ENCODE measurements around the gene NPBWR2.
"Not testable (repeated sequence)": the region's sequence is repeated elsewhere in the genome, so short reads cannot be mapped to it uniquely, and the experiment has no call there.

The NPBWR2 gene

GRCh38 chr20:64121586-64121985 is 14.2 kb upstream of the NPBWR2 start:
- no peaks in the 10 kb centered on the region for H3K9me3 ChIP-seq
- no peaks in the 10 kb centered on the region for H3K36me3 ChIP-seq
- TF ChIP-seq, protein P1, sequence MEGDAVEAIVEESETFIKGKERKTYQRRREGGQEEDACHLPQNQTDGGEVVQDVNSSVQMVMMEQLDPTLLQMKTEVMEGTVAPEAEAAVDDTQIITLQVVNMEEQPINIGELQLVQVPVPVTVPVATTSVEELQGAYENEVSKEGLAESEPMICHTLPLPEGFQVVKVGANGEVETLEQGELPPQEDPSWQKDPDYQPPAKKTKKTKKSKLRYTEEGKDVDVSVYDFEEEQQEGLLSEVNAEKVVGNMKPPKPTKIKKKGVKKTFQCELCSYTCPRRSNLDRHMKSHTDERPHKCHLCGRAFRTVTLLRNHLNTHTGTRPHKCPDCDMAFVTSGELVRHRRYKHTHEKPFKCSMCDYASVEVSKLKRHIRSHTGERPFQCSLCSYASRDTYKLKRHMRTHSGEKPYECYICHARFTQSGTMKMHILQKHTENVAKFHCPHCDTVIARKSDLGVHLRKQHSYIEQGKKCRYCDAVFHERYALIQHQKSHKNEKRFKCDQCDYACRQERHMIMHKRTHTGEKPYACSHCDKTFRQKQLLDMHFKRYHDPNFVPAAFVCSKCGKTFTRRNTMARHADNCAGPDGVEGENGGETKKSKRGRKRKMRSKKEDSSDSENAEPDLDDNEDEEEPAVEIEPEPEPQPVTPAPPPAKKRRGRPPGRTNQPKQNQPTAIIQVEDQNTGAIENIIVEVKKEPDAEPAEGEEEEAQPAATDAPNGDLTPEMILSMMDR (IDR thresholded peaks at IDR 0.05; ENCODE audit: low read depth, low read length): no peak
- peaks cover 11% of the 10 kb centered on the region for H3K4me1 ChIP-seq
- H3K4me3 ChIP-seq (ENCODE audit: low read depth, low read length): no peak overlapping the region
- no peak for DNase-seq
- no peaks in the 10 kb centered on the region for H3K27me3 ChIP-seq

- Histone ChIP-seq H3K36me3 (no peaks in the 10 kb centered on the region), H3K4me3 (ENCODE audit: low read depth, low read length) (peak overlapping the region; percentile 25), H3K9me3 (no peaks in the 10 kb centered on the region), H3K4me1 (peaks cover 11% of the 10 kb centered on the region), H3K27me3 (no peaks in the 10 kb centered on the region)
- TF ChIP-seq, protein P1 (IDR thresholded peaks at IDR 0.05; ENCODE audit: low read depth, low read length): no peak
- no peak for DNase-seq
These were observed 12.4 kb upstream of the NPBWR2 start for GRCh38 chr20:64119681-64120341.

DNA sequence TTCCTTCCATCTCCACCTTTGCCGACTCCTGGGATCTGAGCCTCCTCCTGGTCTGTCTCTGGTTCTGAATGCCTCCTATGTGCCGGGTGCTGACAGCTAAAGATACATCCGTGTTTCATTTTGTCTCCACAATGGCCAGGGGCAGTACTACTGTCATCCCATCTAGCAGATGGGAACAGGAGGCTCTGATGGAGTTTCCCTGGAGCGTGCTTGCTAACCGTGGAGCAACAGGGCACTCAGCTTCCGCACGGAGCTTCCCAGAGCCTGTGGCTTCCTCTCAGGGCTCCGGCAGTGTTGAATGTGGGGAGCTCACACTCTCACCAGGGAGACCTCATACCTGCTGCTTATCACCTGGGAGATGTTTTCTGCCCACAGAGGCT is 11.9 kb upstream of the NPBWR2 start:
- Histone ChIP-seq H3K27me3 (no peaks in the 10 kb centered on the region), H3K4me3 (ENCODE audit: low read depth, low read length) (no peak overlapping the region), H3K4me1 (peaks cover 12% of the 10 kb centered on the region), H3K9me3 (no peaks in the 10 kb centered on the region), H3K36me3 (no peaks in the 10 kb centered on the region)
- TF ChIP-seq, protein P1 (IDR thresholded peaks at IDR 0.05; ENCODE audit: low read depth, low read length): no peak
- no peak for DNase-seq

DNA sequence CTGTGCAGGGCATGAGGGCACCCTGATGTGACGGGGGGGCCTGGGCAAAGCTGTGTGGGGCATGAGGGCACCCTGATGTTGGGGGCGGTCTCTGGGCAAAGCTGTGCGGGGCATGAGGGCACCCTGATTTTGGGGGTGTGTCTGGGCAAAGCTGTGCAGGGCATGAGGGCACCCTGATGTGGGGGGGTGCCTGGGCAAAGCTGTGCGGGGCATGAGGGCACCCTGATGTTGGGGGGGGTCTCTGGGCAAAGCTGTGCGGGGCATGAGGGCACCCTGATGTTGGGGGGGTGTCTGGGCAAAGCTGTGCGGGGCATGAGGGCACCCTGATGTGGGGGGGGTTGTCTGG is 10.0 kb upstream of the NPBWR2 start:
- H3K27me3 ChIP-seq: not testable (repeated sequence)

GRCh38 chr20:64116541-64117431 is 9.4 kb upstream of the NPBWR2 start:
- Histone ChIP-seq H3K4me1 (peaks cover 35% of the 10 kb centered on the region), H3K27me3 (no peaks in the 10 kb centered on the region), H3K36me3 (no peaks in the 10 kb centered on the region), H3K9me3 (no peaks in the 10 kb centered on the region), H3K4me3 (ENCODE audit: low read depth, low read length) (no peak overlapping the region)
- TF ChIP-seq, protein P1 (IDR thresholded peaks at IDR 0.05; ENCODE audit: low read depth, low read length): no peak
- DNase-seq: no peak

More for the DNA sequence above, 10.0 kb upstream of the NPBWR2 start:
- not testable (repeated sequence) for H3K9me3 ChIP-seq; H3K4me3 ChIP-seq (ENCODE audit: low read depth, low read length); H3K36me3 ChIP-seq; DNase-seq
- peaks cover 31% of the 10 kb centered on the region for H3K4me1 ChIP-seq

- TF ChIP-seq, protein P1 (IDR thresholded peaks at IDR 0.05; ENCODE audit: low read depth, low read length): no peak
- Histone ChIP-seq H3K27me3 (no peaks in the 10 kb centered on the region), H3K36me3 (no peaks in the 10 kb centered on the region), H3K4me3 (ENCODE audit: low read depth, low read length) (no peak overlapping the region), H3K9me3 (no peaks in the 10 kb centered on the region), H3K4me1 (peaks cover 43% of the 10 kb centered on the region)
- DNase-seq: no peak
These were observed 8.7 kb upstream of the NPBWR2 start for GRCh38 chr20:64116016-64116415.

Data from BE2C (cell line).